RWPE2 (cell line): ENCODE data around the gene LMCD1.

Experiments
- ATAC-seq: fragments of 200-7000 bp; cut with Tn5 transposase; 3 replicates; pipeline ENCODE4 v1.9.1; 2021; ENCODE audit warnings: low read depth
- DNase-seq: peaks from one replicate; pipeline ENCODE4 v3.0.0-alpha.2; 2020; ENCODE audit warnings: low spot score
- H3K27ac ChIP-seq: fragments of 450-650 bp; 2 replicates; pipeline ENCODE4 v1.5.1; 2017; ENCODE audit warnings: mild to moderate bottlenecking; ENCODE audit not compliant: poor library complexity, severe bottlenecking
- H3K27me3 ChIP-seq: fragments of 250-450 bp; sonication (Bioruptor Pico); 2 replicates; pipeline ENCODE4 v1.5.1; 2021; ENCODE audit warnings: mild to moderate bottlenecking, moderate library complexity; ENCODE audit not compliant: insufficient read depth, poor library complexity, severe bottlenecking
- H3K36me3 ChIP-seq: fragments of 250-450 bp; sonication (Bioruptor Pico); 2 replicates; pipeline ENCODE4 v1.5.1; 2020; ENCODE audit warnings: low read depth, mild to moderate bottlenecking, moderate library complexity
- H3K4me1 ChIP-seq: fragments of 250-450 bp; sonication (Bioruptor Pico); 2 replicates; pipeline ENCODE4 v1.5.1; 2021; ENCODE audit warnings: mild to moderate bottlenecking, moderate library complexity; ENCODE audit not compliant: insufficient read depth, poor library complexity, severe bottlenecking
- H3K4me3 ChIP-seq: fragments of 250-450 bp; sonication (Bioruptor Pico); 2 replicates; pipeline ENCODE4 v1.5.1; 2021; ENCODE audit warnings: mild to moderate bottlenecking, moderate library complexity; ENCODE audit not compliant: severe bottlenecking
- H3K9me3 ChIP-seq: fragments of 250-450 bp; sonication (Bioruptor Pico); 2 replicates; pipeline ENCODE4 v1.5.1; 2021; ENCODE audit warnings: mild to moderate bottlenecking, moderate library complexity; ENCODE audit not compliant: severe bottlenecking
- TF ChIP-seq, protein P1 (sequence below): fragments of 450-650 bp; IDR thresholded peaks from one replicate; pipeline ENCODE4 v1.5.1; 2017; ENCODE audit warnings: mild to moderate bottlenecking, moderate library complexity; ENCODE audit not compliant: poor library complexity, severe bottlenecking

Gene LMCD1

DNA sequence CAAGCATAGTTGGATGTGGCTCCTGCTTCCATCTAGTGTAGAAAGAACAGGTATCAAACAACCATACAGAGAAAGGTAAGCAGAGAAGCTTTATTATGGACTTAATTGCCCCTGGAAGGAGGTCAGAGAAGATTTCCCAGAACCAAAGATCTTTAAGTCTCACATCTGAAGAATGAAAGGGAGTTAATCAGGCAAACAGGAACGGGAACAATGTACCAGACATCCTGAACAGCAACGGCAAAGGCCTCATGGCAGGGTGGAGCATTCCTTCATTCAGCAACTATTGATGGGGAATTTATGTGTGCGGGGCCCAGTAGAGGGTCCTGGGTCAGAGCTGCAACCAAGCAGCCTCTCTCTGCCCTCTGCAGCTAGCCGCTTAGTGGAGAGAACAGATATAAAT is 61.5 kb downstream of the LMCD1 start:
- TF ChIP-seq, protein P1, sequence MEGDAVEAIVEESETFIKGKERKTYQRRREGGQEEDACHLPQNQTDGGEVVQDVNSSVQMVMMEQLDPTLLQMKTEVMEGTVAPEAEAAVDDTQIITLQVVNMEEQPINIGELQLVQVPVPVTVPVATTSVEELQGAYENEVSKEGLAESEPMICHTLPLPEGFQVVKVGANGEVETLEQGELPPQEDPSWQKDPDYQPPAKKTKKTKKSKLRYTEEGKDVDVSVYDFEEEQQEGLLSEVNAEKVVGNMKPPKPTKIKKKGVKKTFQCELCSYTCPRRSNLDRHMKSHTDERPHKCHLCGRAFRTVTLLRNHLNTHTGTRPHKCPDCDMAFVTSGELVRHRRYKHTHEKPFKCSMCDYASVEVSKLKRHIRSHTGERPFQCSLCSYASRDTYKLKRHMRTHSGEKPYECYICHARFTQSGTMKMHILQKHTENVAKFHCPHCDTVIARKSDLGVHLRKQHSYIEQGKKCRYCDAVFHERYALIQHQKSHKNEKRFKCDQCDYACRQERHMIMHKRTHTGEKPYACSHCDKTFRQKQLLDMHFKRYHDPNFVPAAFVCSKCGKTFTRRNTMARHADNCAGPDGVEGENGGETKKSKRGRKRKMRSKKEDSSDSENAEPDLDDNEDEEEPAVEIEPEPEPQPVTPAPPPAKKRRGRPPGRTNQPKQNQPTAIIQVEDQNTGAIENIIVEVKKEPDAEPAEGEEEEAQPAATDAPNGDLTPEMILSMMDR: no peak
- Histone ChIP-seq H3K4me1 (peaks cover 7% of the 10 kb centered on the region), H3K36me3 (no peaks in the 10 kb centered on the region), H3K27me3 (no peaks in the 10 kb centered on the region), H3K4me3 (no peak overlapping the region), H3K27ac (no peak overlapping the region), H3K9me3 (peaks cover 2% of the 10 kb centered on the region)
- no peak for DNase-seq
- no peak for ATAC-seq

GRCh38 chr3:8563597-8563996 is 62.0 kb downstream of the LMCD1 start:
- DNase-seq (no peak), ATAC-seq (no peak)
- Histone ChIP-seq H3K27ac (no peak overlapping the region), H3K36me3 (no peaks in the 10 kb centered on the region), H3K9me3 (peaks cover 2% of the 10 kb centered on the region), H3K4me1 (peaks cover 7% of the 10 kb centered on the region), H3K27me3 (no peaks in the 10 kb centered on the region), H3K4me3 (no peak overlapping the region)
- TF ChIP-seq, protein P1: no peak

- ATAC-seq: no peak
- Histone ChIP-seq H3K4me1 (peaks cover 2% of the 10 kb centered on the region), H3K36me3 (no peaks in the 10 kb centered on the region), H3K27me3 (no peaks in the 10 kb centered on the region), H3K9me3 (no peaks in the 10 kb centered on the region), H3K27ac (no peak overlapping the region), H3K4me3 (no peak overlapping the region)
- DNase-seq: no peak
- TF ChIP-seq, protein P1: no peak
These were observed 63.8 kb downstream of the LMCD1 start for GRCh38 chr3:8565376-8565775.

DNA sequence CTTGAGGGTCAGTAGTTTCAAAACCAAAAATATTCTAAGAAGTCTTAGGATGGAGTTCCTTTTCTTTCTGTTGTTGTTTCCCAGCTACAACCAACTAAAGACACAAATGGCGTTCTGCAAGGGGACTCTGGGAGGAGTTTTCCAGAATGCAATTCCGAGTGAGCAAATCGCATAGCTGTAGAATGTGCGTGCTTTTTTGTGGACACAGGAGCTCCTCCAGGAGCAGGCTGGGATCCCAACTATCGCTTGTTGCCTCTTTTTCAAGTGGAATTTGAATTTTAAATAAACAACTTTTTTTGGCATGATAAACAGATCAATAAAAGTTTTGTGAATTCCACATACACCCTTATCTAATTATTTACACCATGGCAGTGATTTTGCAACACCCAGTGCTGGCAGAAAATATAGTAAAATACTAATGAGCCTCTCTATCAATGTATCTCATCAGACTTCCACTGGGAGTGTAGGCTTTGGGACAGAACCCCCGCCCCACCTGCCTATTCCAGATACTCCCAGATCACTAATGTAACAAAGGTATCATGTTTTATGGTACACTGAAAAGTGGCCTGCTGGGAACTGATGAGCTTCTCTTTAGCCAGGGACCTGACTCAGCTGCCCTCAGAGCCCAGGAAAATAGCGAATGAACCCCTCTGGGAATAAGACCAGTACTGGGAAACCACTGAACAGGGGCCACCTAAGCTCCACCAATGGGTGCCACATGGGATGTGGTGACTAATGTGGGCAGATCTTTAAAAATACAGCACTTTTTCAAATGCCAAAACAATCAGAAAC is 66.4 kb downstream of the LMCD1 start:
- DNase-seq (no peak), ATAC-seq (no peak)
- TF ChIP-seq, protein P1: no peak
- no peaks in the 10 kb centered on the region for H3K9me3 ChIP-seq
- H3K4me1 ChIP-seq: no peaks in the 10 kb centered on the region
- no peaks in the 10 kb centered on the region for H3K36me3 ChIP-seq
- H3K4me3 ChIP-seq: no peak overlapping the region
- H3K27ac ChIP-seq: no peak overlapping the region
- H3K27me3 ChIP-seq: no peaks in the 10 kb centered on the region

GRCh38 chr3:8571256-8571655 is 69.6 kb downstream of the LMCD1 start:
- no peak for DNase-seq
- Histone ChIP-seq H3K27ac (no peak overlapping the region), H3K27me3 (no peaks in the 10 kb centered on the region), H3K4me1 (no peaks in the 10 kb centered on the region), H3K9me3 (no peaks in the 10 kb centered on the region), H3K4me3 (no peak overlapping the region), H3K36me3 (no peaks in the 10 kb centered on the region)
- no peak for ATAC-seq
- TF ChIP-seq, protein P1: no peak
